BLaER1 (cell line): ENCODE measurements around the gene THAP6.
"Not testable (repeated sequence)": the region's sequence is repeated elsewhere in the genome, so short reads cannot be mapped to it uniquely, and the experiment has no call there.

Experiments
- H3K27ac ChIP-seq: shearing (Covaris generic); formaldehyde crosslinking; 2 replicates; pipeline ENCODE4 v1.8.1; 2022
- H3K27me3 ChIP-seq: shearing (Covaris generic); formaldehyde crosslinking; 2 replicates; pipeline ENCODE4 v1.8.1; 2022
- H3K36me3 ChIP-seq: shearing (Covaris generic); formaldehyde crosslinking; 2 replicates; pipeline ENCODE4 v1.8.1; 2022
- H3K4me1 ChIP-seq: shearing (Covaris generic); formaldehyde crosslinking; 2 replicates; pipeline ENCODE4 v1.8.1; 2022
- H3K4me2 ChIP-seq: shearing (Covaris generic); formaldehyde crosslinking; 2 replicates; pipeline ENCODE4 v1.8.1; 2022
- H3K4me3 ChIP-seq: shearing (Covaris generic); formaldehyde crosslinking; 2 replicates; pipeline ENCODE4 v1.8.1; 2022
- H3K9ac ChIP-seq: shearing (Covaris generic); formaldehyde crosslinking; 2 replicates; pipeline ENCODE4 v1.8.1; 2022
- H3K9me3 ChIP-seq: shearing (Covaris generic); formaldehyde crosslinking; 2 replicates; pipeline ENCODE4 v1.8.1; 2022
- H4K20me1 ChIP-seq: shearing (Covaris generic); formaldehyde crosslinking; 2 replicates; pipeline ENCODE4 v1.8.1; 2022
- Cebpa-rat ChIP-seq: shearing (Covaris generic); IDR thresholded peaks from 2 replicates; pipeline ENCODE4 v1.8.1; 2022

The THAP6 gene

DNA sequence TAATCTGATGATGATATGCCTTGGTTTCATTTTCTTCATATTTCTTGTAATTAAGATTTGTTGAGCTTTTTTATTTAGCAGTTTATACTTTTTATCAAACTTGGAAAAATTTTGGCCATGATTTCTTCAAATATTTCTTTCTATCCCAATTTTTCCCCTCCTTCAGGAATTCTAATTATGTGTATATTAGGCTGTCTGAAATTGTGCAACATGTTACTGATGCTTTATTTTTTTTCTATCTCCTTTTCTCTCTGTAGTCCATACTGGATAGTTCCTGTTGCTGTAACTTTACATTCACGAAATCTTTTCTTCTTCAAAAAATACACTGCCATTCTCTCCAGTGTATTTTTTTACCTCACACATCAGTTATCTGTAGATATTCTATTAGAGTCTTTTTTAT is 10.8 kb downstream of the THAP6 start:
- H3K9me3 ChIP-seq, result no peaks in the 10 kb centered on the region; the same call in 1 of the 2 replicates
- no peak overlapping the region for H3K4me2 ChIP-seq
- H4K20me1 ChIP-seq, result no peaks in the 10 kb centered on the region
- no peak overlapping the region for H3K9ac ChIP-seq
- no peak overlapping the region for H3K27ac ChIP-seq
- TF ChIP-seq Cebpa-rat, result no peak; the same call in 1 of the 2 replicates
- no peaks in the 10 kb centered on the region for H3K4me1 ChIP-seq
- peaks cover 70% of the 10 kb centered on the region for H3K36me3 ChIP-seq
- no peaks in the 10 kb centered on the region for H3K27me3 ChIP-seq
- H3K4me3 ChIP-seq, result no peak overlapping the region

DNA sequence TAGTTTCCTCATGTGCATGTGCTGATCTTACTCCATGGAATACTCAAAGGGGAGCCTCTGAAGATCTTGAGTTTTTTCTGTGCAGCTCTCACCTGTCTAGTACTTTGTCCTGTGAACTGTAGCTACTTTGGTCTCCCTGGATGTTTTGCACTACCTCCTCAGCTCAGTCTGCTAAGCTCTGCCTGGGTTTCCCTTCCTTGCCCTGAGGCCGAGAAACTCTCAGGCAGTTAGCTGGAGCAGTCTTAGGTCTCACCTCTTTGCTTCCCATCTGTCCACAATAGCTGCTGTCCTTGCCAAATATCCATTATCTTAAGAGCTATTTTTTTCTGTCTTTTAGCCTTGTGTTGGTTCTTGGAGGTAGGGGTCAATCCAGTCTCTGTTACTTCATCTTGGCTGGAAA is 11.6 kb downstream of the THAP6 start:
- Histone ChIP-seq H3K9me3 (peaks cover 6% of the 10 kb centered on the region), H4K20me1 (no peaks in the 10 kb centered on the region), H3K36me3 (peaks cover 78% of the 10 kb centered on the region), H3K27me3 (no peaks in the 10 kb centered on the region), H3K9ac (no peak overlapping the region), H3K27ac (no peak overlapping the region), H3K4me2 (no peak overlapping the region), H3K4me1 (no peaks in the 10 kb centered on the region), H3K4me3 (no peak overlapping the region)
- no peak for TF ChIP-seq Cebpa-rat

DNA sequence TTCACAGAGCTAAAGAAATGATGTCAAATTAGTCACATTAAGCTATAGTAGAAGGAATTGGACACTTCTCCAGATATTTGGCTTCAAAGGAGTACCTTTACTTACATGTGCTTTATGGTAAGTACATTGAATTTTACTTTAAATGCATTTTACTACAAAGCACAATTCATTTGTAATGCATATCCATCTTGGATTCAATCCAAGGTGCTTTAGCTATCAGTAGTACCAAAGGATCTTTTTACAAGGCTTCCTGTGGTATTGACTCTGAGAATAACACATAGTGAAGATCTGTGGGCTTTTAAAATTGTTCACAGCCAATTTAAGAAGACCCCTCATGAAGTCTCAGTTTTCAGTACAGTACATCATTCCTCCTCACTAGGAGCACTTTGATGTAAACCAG is 13.2 kb downstream of the THAP6 start:
- Histone ChIP-seq H4K20me1 (no peaks in the 10 kb centered on the region), H3K36me3 (peaks cover 87% of the 10 kb centered on the region), H3K9ac (no peak overlapping the region), H3K9me3 (peaks cover 21% of the 10 kb centered on the region), H3K4me2 (no peak overlapping the region), H3K27me3 (no peaks in the 10 kb centered on the region), H3K4me3 (no peak overlapping the region), H3K4me1 (no peaks in the 10 kb centered on the region), H3K27ac (no peak overlapping the region)
- TF ChIP-seq Cebpa-rat, result no peak

DNA sequence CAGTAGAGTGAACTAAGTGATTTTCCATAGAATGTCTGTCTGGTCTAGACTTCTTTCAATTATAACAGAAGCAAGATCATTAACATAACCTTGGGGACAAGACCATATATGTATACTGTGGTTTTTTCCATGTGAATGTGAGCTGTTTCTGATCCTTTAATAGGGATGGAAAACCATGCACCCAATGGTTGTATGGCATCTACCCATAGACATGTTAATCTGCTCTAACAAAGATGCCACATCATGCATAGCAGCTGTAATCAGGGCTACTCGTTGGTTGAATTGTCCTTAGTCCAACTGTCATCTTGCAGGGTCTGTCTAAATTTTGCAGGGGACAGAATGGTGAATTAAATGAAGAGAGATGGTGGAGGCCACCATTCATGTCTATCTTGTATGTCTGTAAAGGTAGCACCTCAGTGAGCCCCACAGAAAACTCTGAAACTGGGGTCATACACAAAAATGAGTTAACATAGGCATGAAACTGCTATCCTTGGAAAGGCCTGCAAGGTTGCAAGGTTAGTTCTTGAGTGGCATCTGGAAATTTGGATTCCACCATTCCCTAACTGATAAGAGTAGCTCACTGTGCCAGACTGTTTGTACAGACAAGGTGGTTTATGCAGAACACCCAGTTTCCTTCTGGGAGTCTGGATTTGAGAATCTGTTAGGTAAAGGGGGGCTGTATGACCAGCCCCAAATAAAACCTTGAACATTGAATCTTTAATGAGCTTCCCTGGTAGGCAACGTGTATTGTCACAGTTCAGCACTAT is 16.5 kb downstream of the THAP6 start:
- Histone ChIP-seq H4K20me1 (no peaks in the 10 kb centered on the region), H3K36me3 (peaks cover 77% of the 10 kb centered on the region), H3K27me3 (no peaks in the 10 kb centered on the region), H3K9ac (no peak overlapping the region), H3K4me2 (no peak overlapping the region), H3K4me3 (no peak overlapping the region), H3K4me1 (no peaks in the 10 kb centered on the region), H3K9me3 (peaks cover 42% of the 10 kb centered on the region), H3K27ac (no peak overlapping the region)
- TF ChIP-seq Cebpa-rat, result no peak

DNA sequence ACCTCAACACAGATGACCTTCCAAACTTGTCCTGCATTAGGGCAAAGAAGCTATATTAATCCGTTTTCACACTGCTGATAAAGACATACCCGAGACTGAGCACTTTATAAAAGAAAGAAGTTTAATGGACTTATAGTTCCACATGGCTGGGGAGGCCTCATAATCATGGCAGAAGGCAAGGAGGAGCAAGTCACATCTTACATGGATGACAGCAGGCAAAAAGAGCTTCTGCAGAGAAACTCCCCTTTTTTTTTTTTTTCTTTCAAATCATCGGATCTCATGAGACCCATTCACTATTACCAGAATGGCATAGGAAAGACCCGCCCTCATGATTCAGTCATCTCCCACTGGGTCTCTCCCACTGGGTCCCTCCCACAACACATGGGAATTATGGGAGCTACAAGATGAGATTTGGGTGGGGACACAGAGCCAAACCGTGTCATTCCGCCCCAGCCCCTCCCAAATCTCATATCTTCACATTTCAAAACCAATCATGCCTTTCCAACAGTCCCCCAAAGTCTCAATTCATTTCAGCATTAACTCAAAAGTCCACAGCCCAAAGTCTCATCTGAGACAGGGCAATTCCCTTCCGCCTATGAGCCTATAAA is 17.4 kb downstream of the THAP6 start:
- Histone ChIP-seq H3K9me3 (peaks cover 46% of the 10 kb centered on the region), H3K36me3 (peaks cover 68% of the 10 kb centered on the region)
- not testable (repeated sequence) for H3K4me1 ChIP-seq, H3K27me3 ChIP-seq, H3K4me2 ChIP-seq, H3K4me3 ChIP-seq, H3K9ac ChIP-seq, H4K20me1 ChIP-seq, H3K27ac ChIP-seq

DNA sequence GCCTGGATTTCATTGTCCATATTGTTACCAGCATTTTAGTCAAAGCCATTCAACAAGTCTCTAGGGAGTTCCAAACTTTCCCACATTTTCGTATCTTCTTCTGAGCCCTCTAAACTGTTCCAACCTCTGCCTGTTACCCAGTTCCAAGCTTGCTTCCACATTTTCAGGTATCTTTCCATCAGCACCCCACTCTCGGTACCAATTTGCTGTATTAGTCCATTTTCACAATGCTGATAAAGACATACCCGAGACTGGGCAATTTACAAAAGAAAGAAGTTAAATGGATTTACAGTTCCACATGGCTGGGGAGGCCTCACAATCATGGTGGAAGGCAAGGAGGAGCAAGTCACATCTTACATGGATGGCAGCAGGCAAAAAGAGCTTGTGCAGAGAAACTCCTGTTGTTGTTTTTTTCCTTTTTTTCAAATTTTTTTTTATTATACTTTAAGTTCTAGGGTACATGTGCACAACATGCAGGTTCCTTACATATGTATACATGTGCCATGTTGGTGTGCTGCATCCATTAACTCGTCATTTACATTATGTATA is 19.1 kb downstream of the THAP6 start:
- not testable (repeated sequence) for H3K4me3 ChIP-seq, H3K4me1 ChIP-seq, H3K27me3 ChIP-seq, H3K4me2 ChIP-seq, H3K9ac ChIP-seq, H3K27ac ChIP-seq, H4K20me1 ChIP-seq
- Histone ChIP-seq H3K36me3 (peaks cover 57% of the 10 kb centered on the region), H3K9me3 (peaks cover 50% of the 10 kb centered on the region)

DNA sequence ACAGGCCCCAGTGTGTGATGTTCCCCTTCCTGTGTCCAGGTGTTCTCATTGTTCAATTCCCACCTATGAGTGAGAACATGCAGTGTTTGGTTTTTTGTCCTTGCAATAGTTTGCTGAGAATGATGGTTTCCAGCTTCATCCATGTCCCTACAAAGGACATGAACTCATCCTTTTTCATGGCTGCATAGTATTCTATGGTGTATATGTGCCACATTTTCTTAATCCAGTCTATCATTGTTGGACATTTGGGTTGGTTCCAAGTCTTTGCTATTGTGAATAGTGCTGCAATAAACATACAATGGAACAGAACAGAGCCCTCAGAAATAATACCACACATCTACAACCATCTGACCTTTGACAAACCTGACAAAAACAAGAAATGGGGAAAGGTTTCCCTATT is 19.7 kb downstream of the THAP6 start:
- not testable (repeated sequence) for H3K27me3 ChIP-seq, H3K4me3 ChIP-seq, H3K4me1 ChIP-seq, H4K20me1 ChIP-seq, H3K9ac ChIP-seq, H3K4me2 ChIP-seq, H3K27ac ChIP-seq
- H3K36me3 ChIP-seq, result peaks cover 54% of the 10 kb centered on the region
- H3K9me3 ChIP-seq, result peaks cover 50% of the 10 kb centered on the region

DNA sequence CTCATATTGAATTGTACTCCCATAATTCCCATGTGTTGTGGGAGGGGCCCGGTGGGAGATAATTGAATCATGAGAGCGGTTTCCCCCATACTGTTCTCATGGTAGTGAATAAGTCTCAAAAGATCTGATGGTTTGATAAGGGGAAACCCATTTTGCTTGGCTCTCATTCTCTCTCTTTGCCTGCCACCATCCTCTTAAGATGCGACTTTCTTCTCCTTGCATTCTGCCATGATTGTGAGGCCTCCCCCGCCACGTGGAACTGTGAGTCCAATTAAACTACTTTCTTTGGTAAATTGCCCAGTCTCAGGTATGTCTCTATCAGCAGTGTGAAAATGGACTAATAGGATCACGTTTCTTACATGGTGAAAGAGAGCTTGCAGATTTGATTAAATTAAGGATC is 23.0 kb downstream of the THAP6 start:
- not testable (repeated sequence) for H3K27ac ChIP-seq, H3K9ac ChIP-seq, H3K4me1 ChIP-seq, H3K4me2 ChIP-seq, H4K20me1 ChIP-seq, H3K27me3 ChIP-seq, H3K4me3 ChIP-seq
- Histone ChIP-seq H3K36me3 (peaks cover 33% of the 10 kb centered on the region), H3K9me3 (peaks cover 30% of the 10 kb centered on the region)

DNA sequence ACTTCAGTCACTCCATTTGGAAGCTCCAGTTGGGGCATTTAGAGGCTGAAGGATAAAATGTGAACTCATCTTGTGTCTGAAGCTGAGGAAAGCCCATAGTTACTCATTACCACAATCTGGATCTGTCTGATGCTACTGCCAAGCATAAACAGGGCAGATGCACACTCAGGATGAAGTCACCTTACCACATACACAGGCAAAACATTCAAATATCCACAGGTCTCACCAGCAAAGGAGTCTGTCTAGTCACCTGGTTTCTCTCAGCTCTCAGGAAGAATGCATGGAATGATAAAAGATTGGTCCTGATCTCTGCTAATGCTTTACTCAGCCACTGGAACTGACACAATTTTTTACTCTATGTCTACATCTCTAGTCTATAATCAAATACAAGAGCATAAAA is 28.6 kb downstream of the THAP6 start:
- no peaks in the 10 kb centered on the region for H3K9me3 ChIP-seq
- H3K27me3 ChIP-seq, result no peaks in the 10 kb centered on the region
- no peaks in the 10 kb centered on the region for H4K20me1 ChIP-seq
- no peak overlapping the region for H3K9ac ChIP-seq
- H3K4me2 ChIP-seq, result no peak overlapping the region
- no peak for TF ChIP-seq Cebpa-rat
- H3K36me3 ChIP-seq, result peaks cover 30% of the 10 kb centered on the region
- no peaks in the 10 kb centered on the region for H3K4me1 ChIP-seq
- no peak overlapping the region for H3K27ac ChIP-seq
- H3K4me3 ChIP-seq, result no peak overlapping the region

DNA sequence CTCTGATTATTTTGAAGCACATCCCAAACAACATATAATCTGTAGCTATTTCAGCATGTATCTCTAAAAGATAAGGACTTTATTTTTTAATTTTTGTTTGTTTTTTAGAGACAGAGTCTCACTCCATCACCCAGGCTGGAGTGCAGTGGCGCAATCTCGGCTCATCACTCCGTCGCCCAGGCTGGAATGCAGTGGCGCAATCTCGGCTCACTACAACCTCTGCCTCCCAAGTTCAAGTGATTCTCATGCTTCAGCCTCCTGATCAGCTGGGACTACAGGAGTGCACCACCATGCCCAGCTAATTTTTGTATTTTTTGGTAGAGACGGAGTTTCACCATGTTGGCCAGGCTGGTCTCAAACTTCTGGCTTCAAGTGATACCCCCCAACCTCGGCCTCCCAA is 29.9 kb downstream of the THAP6 start:
- not testable (repeated sequence) for H3K27me3 ChIP-seq, H3K4me2 ChIP-seq, H3K27ac ChIP-seq, H3K9me3 ChIP-seq, H3K4me3 ChIP-seq, H3K4me1 ChIP-seq, H4K20me1 ChIP-seq, H3K9ac ChIP-seq
- H3K36me3 ChIP-seq, result peaks cover 25% of the 10 kb centered on the region
